ENCODE data around the gene TTR. TPM values are rescaled to one million over a fixed set of nuclear protein-coding genes. Genes with fewer than 3 reads are reported as not detected.

TTR gene
- total RNA-seq, 1 donor from 2014 or later: not detected

DNA sequence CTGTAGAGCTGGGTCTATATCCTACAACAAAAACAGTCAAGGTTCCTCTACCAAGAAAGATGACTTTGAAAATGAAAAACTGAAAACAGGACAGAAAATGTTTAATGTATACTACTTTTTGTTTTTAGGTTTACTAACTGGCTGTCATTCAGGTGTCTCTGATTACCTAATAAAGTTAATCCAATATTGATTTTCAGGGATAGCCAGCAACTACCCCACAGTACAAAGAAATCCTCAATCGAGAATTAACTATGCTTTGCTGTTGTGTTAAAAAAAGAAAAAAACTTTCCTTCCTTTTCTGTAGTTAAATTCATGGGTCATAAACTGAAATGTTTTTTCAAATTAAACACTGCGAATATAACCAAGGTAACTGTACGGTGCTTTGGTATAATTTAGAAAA, 45.8 kb downstream of the TTR start:
- no peak for DNase-seq
- no peaks in the 10 kb centered on the region for H3K4me1 Mint-ChIP-seq (ENCODE audit: low read depth, unreplicated experiment)
- no peak overlapping the region for H3K27ac Mint-ChIP-seq (ENCODE audit: unreplicated experiment)
- H3K4me3 Mint-ChIP-seq (ENCODE audit: unreplicated experiment): no peak overlapping the region
- peaks cover 5% of the 10 kb centered on the region for H3K36me3 Mint-ChIP-seq (ENCODE audit: unreplicated experiment)
- TF ChIP-seq, protein P1, sequence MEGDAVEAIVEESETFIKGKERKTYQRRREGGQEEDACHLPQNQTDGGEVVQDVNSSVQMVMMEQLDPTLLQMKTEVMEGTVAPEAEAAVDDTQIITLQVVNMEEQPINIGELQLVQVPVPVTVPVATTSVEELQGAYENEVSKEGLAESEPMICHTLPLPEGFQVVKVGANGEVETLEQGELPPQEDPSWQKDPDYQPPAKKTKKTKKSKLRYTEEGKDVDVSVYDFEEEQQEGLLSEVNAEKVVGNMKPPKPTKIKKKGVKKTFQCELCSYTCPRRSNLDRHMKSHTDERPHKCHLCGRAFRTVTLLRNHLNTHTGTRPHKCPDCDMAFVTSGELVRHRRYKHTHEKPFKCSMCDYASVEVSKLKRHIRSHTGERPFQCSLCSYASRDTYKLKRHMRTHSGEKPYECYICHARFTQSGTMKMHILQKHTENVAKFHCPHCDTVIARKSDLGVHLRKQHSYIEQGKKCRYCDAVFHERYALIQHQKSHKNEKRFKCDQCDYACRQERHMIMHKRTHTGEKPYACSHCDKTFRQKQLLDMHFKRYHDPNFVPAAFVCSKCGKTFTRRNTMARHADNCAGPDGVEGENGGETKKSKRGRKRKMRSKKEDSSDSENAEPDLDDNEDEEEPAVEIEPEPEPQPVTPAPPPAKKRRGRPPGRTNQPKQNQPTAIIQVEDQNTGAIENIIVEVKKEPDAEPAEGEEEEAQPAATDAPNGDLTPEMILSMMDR (IDR thresholded peaks at IDR 0.05; ENCODE audit: partially characterized antibody, unreplicated experiment): no peak
- H3K9me3 Mint-ChIP-seq (ENCODE audit: unreplicated experiment): no peaks in the 10 kb centered on the region
- no peaks in the 10 kb centered on the region for H3K27me3 Mint-ChIP-seq (ENCODE audit: unreplicated experiment)

DNA sequence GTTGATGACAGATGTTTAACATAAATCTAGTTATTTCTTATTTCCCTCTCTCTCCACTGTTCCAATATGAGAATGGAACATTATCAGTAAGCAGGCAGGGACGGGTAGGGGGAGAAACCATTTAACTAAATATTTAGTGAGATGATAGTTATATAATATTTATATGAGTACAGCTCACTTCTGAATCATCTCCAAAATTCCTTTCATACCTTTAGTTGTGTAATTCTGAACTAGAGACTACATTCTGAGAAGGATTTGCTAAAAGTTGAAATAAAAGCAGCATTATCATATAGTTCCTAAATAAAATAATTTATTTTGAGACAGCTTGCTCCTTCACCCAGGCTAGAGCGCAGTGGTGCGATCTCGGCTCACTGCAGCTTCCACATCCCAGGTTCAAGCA, 51.3 kb downstream of the TTR start:
- Mint-ChIP-seq H3K4me3 (ENCODE audit: unreplicated experiment) (no peak overlapping the region), H3K36me3 (ENCODE audit: unreplicated experiment) (no peaks in the 10 kb centered on the region), H3K4me1 (ENCODE audit: low read depth, unreplicated experiment) (peaks cover 13% of the 10 kb centered on the region), H3K9me3 (ENCODE audit: unreplicated experiment) (no peaks in the 10 kb centered on the region), H3K27me3 (ENCODE audit: unreplicated experiment) (no peaks in the 10 kb centered on the region), H3K27ac (ENCODE audit: unreplicated experiment) (no peak overlapping the region)
- no peak for DNase-seq
- TF ChIP-seq, protein P1 (IDR thresholded peaks at IDR 0.05; ENCODE audit: partially characterized antibody, unreplicated experiment): no peak

DNA sequence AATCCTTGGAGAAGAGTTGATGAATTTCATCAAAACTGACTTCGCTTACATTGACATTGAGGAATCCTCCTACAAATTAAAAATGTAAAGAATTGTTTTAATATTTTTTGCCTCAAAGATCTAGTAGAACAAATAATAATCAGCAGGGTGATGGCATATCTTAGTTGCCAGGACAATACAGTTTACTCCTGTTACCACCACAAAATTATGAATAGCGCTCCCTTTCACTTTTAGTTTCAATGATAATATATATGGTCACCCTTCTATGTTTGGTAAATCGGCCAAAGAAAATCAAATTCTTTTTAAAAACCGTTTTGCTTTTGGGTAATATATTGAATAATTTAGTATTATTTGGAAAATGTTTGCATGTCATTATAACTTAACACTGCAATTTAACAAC, 53.7 kb downstream of the TTR start:
- Mint-ChIP-seq H3K36me3 (ENCODE audit: unreplicated experiment) (no peaks in the 10 kb centered on the region), H3K4me3 (ENCODE audit: unreplicated experiment) (no peak overlapping the region), H3K27me3 (ENCODE audit: unreplicated experiment) (no peaks in the 10 kb centered on the region), H3K4me1 (ENCODE audit: low read depth, unreplicated experiment) (peaks cover 18% of the 10 kb centered on the region), H3K9me3 (ENCODE audit: unreplicated experiment) (no peaks in the 10 kb centered on the region), H3K27ac (ENCODE audit: unreplicated experiment) (no peak overlapping the region)
- TF ChIP-seq, protein P1 (IDR thresholded peaks at IDR 0.05; ENCODE audit: partially characterized antibody, unreplicated experiment): no peak
- DNase-seq: no peak

DNA sequence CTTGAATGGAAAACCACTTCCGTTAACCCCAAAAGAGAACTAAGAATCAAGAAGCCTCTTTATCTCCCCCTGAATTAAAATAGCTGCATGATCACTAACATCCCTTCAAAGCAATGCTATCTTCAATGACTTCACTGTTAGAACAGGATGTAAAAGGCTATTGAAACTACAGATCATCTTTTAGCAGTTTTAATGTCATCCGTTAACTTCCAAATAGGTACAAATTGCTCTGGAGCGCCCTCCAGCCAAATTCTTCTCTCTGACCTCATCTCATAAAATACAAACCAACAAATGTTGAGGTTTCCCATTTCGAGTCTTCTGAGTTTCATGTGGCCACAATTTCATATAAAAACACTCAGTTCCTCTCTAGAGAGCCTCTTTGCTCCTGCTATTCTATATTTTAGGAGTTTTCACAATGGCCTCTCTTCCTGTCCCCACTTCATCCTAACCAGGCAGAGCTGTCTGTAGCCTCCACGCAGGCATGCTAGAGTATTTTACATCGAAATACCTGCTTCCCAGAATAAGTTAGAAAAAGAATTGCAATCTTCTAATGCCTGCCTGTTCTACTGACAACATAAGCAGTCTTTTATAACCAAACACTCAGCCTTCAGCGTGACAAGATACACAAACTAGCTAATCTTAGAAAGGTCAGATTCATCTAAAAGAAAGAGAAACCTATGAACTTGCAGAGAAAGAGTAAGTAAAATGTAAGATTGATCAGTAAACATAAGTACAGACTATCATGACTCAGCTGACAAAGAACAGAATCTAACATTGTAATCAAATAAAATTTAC, 54.9 kb downstream of the TTR start:
- TF ChIP-seq, protein P1 (IDR thresholded peaks at IDR 0.05; ENCODE audit: partially characterized antibody, unreplicated experiment): no peak
- DNase-seq: no peak
- Mint-ChIP-seq H3K27ac (ENCODE audit: unreplicated experiment) (peak overlapping the region; percentile 11), H3K4me1 (ENCODE audit: low read depth, unreplicated experiment) (peaks cover 20% of the 10 kb centered on the region), H3K36me3 (ENCODE audit: unreplicated experiment) (no peaks in the 10 kb centered on the region), H3K4me3 (ENCODE audit: unreplicated experiment) (no peak overlapping the region), H3K9me3 (ENCODE audit: unreplicated experiment) (no peaks in the 10 kb centered on the region), H3K27me3 (ENCODE audit: unreplicated experiment) (peaks cover 2% of the 10 kb centered on the region)

DNA sequence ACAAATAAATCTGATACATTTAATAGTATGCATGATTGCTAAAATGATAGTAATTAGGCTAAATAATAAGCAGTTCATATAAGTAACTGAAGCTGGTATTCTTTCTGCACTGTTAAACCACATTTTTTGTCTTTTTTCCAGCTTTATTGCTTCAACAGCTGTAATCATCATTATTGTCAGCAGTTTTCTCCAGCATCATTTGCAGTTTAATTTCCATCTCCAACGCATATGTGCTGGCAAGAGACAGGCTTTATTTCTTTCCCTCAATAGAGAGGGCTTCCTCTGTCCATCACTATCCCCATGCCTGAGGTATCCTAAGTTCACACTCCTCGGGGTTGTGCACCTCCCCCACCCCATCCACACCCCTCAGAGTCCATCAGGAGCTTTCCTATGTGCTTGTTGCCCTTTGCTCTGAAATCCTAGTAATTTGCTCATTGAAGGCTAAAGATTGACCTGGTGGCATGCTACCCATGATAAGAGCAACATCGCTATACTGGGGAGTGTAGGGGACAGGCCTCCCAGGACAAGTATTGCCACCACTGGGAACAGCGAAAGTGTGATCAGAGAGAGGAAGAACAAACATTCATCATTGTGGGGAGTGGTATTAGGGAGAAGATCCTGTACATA, 55.6 kb downstream of the TTR start:
- DNase-seq: no peak
- Mint-ChIP-seq H3K27ac (ENCODE audit: unreplicated experiment) (no peak overlapping the region), H3K9me3 (ENCODE audit: unreplicated experiment) (peaks cover under 1% of the 10 kb centered on the region), H3K4me1 (ENCODE audit: low read depth, unreplicated experiment) (peaks cover 22% of the 10 kb centered on the region), H3K36me3 (ENCODE audit: unreplicated experiment) (peaks cover 5% of the 10 kb centered on the region), H3K27me3 (ENCODE audit: unreplicated experiment) (peaks cover 5% of the 10 kb centered on the region), H3K4me3 (ENCODE audit: unreplicated experiment) (no peak overlapping the region)
- TF ChIP-seq, protein P1 (IDR thresholded peaks at IDR 0.05; ENCODE audit: partially characterized antibody, unreplicated experiment): no peak
